IMR-90 (cell line): Measurements from ENCODE around the gene TMEM127. TPM values are rescaled to one million over a fixed set of nuclear protein-coding genes. Genes with fewer than 3 reads are reported as not detected.

ENCODE experiments used
- ATAC-seq: fragments of 200-7000 bp; cut with Tn5 transposase; 2 replicates; pipeline ENCODE4 v1.9.1; 2020; ENCODE audit warnings: low read depth, mild to moderate bottlenecking, moderate library complexity
- BruUV-seq: library from RNA; stranded (reverse); fragments of 400-500 nt; replicated peaks from 2 replicates; lab custom pipeline; 2021; lab: Mats Ljungman, UMichigan
- CTCF ChIA-PET: fragments of 300-600 bp; formaldehyde crosslinking; extraction: SDS; loops from one replicate; lab custom pipeline; 2021; ENCODE audit warnings: antibody characterized with exemption; lab: Yijun Ruan, JAX
- POLR2A ChIA-PET: fragments of 300-600 bp; sonication (Branson Sonifier 250); formaldehyde crosslinking; loops from one replicate; lab custom pipeline; 2022; ENCODE audit warnings: antibody characterized with exemption; ENCODE audit not compliant: unreplicated experiment; lab: Charles Lee
- DNase-seq: peaks from one replicate; pipeline ENCODE4 v3.0.0; 2013
- H2AFZ ChIP-seq: replicated peaks from 2 replicates; pipeline ENCODE3; 2013; ENCODE audit warnings: low read length, mild to moderate bottlenecking; ENCODE audit not compliant: poor library complexity
- H2AK5ac ChIP-seq: 2 replicates; pipeline ENCODE4 v1.6.1; 2013; ENCODE audit warnings: low read depth, low read length, inconsistent platforms
- H2AK9ac ChIP-seq: replicated peaks from 2 replicates; pipeline ENCODE3; 2013; ENCODE audit warnings: mild to moderate bottlenecking, low read depth, low read length, moderate library complexity; ENCODE audit not compliant: poor library complexity
- H2BK120ac ChIP-seq: 2 replicates; pipeline ENCODE4 v1.6.1; 2013; ENCODE audit warnings: low read depth, low read length, inconsistent platforms
- H2BK15ac ChIP-seq: 3 replicates; pipeline ENCODE4 v1.6.1; 2013; ENCODE audit warnings: low read depth, low read length, inconsistent platforms
- H2BK20ac ChIP-seq: 2 replicates; pipeline ENCODE4 v1.6.1; 2013; ENCODE audit warnings: low read depth, mild to moderate bottlenecking, inconsistent platforms, low read length, moderate library complexity
- H2BK5ac ChIP-seq: 2 replicates; pipeline ENCODE4 v1.6.1; 2013; ENCODE audit warnings: mild to moderate bottlenecking, low read depth, low read length, inconsistent platforms; ENCODE audit not compliant: poor library complexity, severe bottlenecking
- H3K14ac ChIP-seq: replicated peaks from 2 replicates; pipeline ENCODE4 v1.6.1; 2013; ENCODE audit warnings: low read depth, low read length, inconsistent platforms
- H3K18ac ChIP-seq: 2 replicates; pipeline ENCODE4 v1.6.1; 2013; ENCODE audit warnings: low read depth, low read length, control low read depth
- H3K23ac ChIP-seq: 2 replicates; pipeline ENCODE4 v1.6.1; 2013; ENCODE audit warnings: low read depth, low read length, inconsistent platforms
- H3K27ac ChIP-seq: 2 replicates; pipeline ENCODE4 v1.5.1; 2013; ENCODE audit warnings: mild to moderate bottlenecking, control low read depth, low read length; ENCODE audit not compliant: insufficient read depth
- H3K27me3 ChIP-seq: 2 replicates; pipeline ENCODE4 v1.6.1; 2013; ENCODE audit warnings: low read length; ENCODE audit not compliant: control insufficient read depth, insufficient read depth
- H3K36me3 ChIP-seq: 2 replicates; pipeline ENCODE4 v1.6.1; 2013; ENCODE audit warnings: low read length, mixed read lengths; ENCODE audit not compliant: control insufficient read depth, insufficient read depth
- H3K4ac ChIP-seq: 2 replicates; pipeline ENCODE4 v1.6.1; 2013; ENCODE audit warnings: low read depth, low read length, inconsistent platforms
- H3K4me1 ChIP-seq: 2 replicates; pipeline ENCODE4 v1.6.1; 2013; ENCODE audit warnings: low read length, mixed read lengths; ENCODE audit not compliant: control insufficient read depth, insufficient read depth
- H3K4me2 ChIP-seq: 2 replicates; pipeline ENCODE4 v1.6.1; 2013; ENCODE audit warnings: low read depth, mild to moderate bottlenecking, control low read depth, low read length, moderate library complexity
- H3K4me3 ChIP-seq: 2 replicates; pipeline ENCODE4 v1.5.1; 2013; ENCODE audit warnings: low read depth, mild to moderate bottlenecking, control low read depth, low read length, moderate library complexity; ENCODE audit not compliant: insufficient read depth
- H3K56ac ChIP-seq: 2 replicates; pipeline ENCODE4 v1.6.1; 2013; ENCODE audit warnings: low read length, inconsistent platforms; ENCODE audit not compliant: insufficient read depth; ENCODE audit errors: extremely low read depth
- H3K79me1 ChIP-seq, 2 experiments: 2 replicates each; pipeline ENCODE4 v1.6.1; 2013; ENCODE audit warnings: low read length in 2 of 2, inconsistent platforms in 1 of 2, low read depth in 1 of 2
- H3K9ac ChIP-seq: 2 replicates; pipeline ENCODE4 v1.6.1; 2013; ENCODE audit warnings: low read depth, low read length, control low read depth
- H3K9me1 ChIP-seq: 2 replicates; pipeline ENCODE4 v1.6.1; 2013; ENCODE audit warnings: low read length, inconsistent platforms; ENCODE audit not compliant: insufficient read depth
- H3K9me3 ChIP-seq: 2 replicates; pipeline ENCODE4 v1.6.1; 2013; ENCODE audit warnings: low read length; ENCODE audit not compliant: control insufficient read depth, insufficient read depth
- H4K20me1 ChIP-seq: 2 replicates; pipeline ENCODE4 v1.6.1; 2013; ENCODE audit warnings: low read length, inconsistent platforms; ENCODE audit not compliant: insufficient read depth
- H4K5ac ChIP-seq: 2 replicates; pipeline ENCODE4 v1.6.1; 2013; ENCODE audit warnings: mild to moderate bottlenecking, low read depth, low read length, control low read depth
- H4K8ac ChIP-seq, 2 experiments: 2 replicates each; pipeline ENCODE4 v1.6.1; 2013; ENCODE audit warnings: low read depth in 2 of 2, low read length in 2 of 2, control low read depth in 1 of 2, inconsistent platforms in 1 of 2
- H4K91ac ChIP-seq: 2 replicates; pipeline ENCODE4 v1.6.1; 2013; ENCODE audit warnings: low read depth, low read length, inconsistent platforms; ENCODE audit not compliant: insufficient read depth
- CEBPB ChIP-seq: IDR thresholded peaks from 2 replicates; pipeline ENCODE4 v1.6.1; 2012; ENCODE audit warnings: low read depth, low read length, improper control_type of control experiment
- CTCF ChIP-seq: conservative IDR thresholded peaks from 2 replicates; pipeline ENCODE4 v1.5.1; 2012; ENCODE audit warnings: mild to moderate bottlenecking, low read depth, low read length, improper control_type of control experiment
- ELK1 ChIP-seq: fragments of 150-350 bp; IDR thresholded peaks from 2 replicates; pipeline ENCODE4 v1.6.1; 2016; ENCODE audit warnings: low read depth, mild to moderate bottlenecking, low read length, moderate library complexity, borderline replicate concordance
- MXI1 ChIP-seq: IDR thresholded peaks from 2 replicates; pipeline ENCODE4 v1.6.1; 2012; ENCODE audit warnings: low read depth, mild to moderate bottlenecking, low read length, moderate library complexity, borderline replicate concordance
- POLR2A ChIP-seq: IDR thresholded peaks from 2 replicates; pipeline ENCODE4 v1.6.1; 2012; ENCODE audit warnings: mild to moderate bottlenecking, low read depth, low read length
- RAD21 ChIP-seq: IDR thresholded peaks from 2 replicates; pipeline ENCODE4 v1.6.1; 2012; ENCODE audit warnings: low read length, improper control_type of control experiment
- RCOR1 ChIP-seq: IDR thresholded peaks from 2 replicates; pipeline ENCODE4 v1.6.1; 2012; ENCODE audit warnings: mild to moderate bottlenecking, low read length, improper control_type of control experiment; ENCODE audit not compliant: insufficient replicate concordance
- RFX5 ChIP-seq: IDR thresholded peaks from 2 replicates; pipeline ENCODE4 v1.8.0; 2012; ENCODE audit warnings: low read depth, mild to moderate bottlenecking, low read length, moderate library complexity
- SMC3 ChIP-seq: fragments of 150-350 bp; IDR thresholded peaks from 2 replicates; pipeline ENCODE4 v1.6.1; 2016; ENCODE audit warnings: low read depth, mild to moderate bottlenecking, antibody characterized with exemption, low read length, moderate library complexity
- USF2 ChIP-seq: fragments of 150-350 bp; IDR thresholded peaks from 2 replicates; pipeline ENCODE4 v1.6.1; 2017; ENCODE audit warnings: mild to moderate bottlenecking, antibody characterized with exemption, low read length, low read depth
- WGBS, 2 experiments: methylation state at CpG; one replicate each; pipeline versions ENCODE4 v1.1.5 to v1.1.7; 2013; ENCODE audit warnings: missing lambda C conversion rate in 2 of 2; ENCODE audit not compliant: insufficient read length in 1 of 2; ENCODE audit errors: extremely low coverage in 2 of 2; 5-methylcytosine and 5-hydroxymethylcytosine counted together
- dilution Hi-C: fragments of 300-500 bp; cut with HindIII; formaldehyde crosslinking; loops from one replicate; pipeline ENCODE4 v1.14.3; 2018; ENCODE audit warnings: low sequenced_read_pairs; ENCODE audit not compliant: unreplicated experiment
- in situ Hi-C: fragments of 300-500 bp; cut with MboI; formaldehyde crosslinking; loops from 3 replicates; pipeline ENCODE4 v1.14.3; 2019; ENCODE audit warnings: low sequenced_read_pairs, inconsistent platforms, mixed read lengths
- intact Hi-C: fragments of 100-400 bp; cut with micrococcal nuclease; formaldehyde crosslinking; loops from 2 replicates; pipeline ENCODE4 v1.10.0; 2022
- polyA plus RNA-seq, 3 experiments: library from polyadenylated mRNA; depleted of rRNA; stranded (reverse); fragments of >200 nt; gene quantifications; 2 replicates each; pipeline ENCODE4 v1.2.3, GENCODE V29; 2012; ENCODE audit warnings: low replicate concordance in 1 of 3
- total RNA-seq: library from RNA; depleted of rRNA; stranded (reverse); fragments of >200 nt; gene quantifications from 2 replicates; pipeline ENCODE4 v1.2.3, GENCODE V29; 2012

TMEM127 gene
- total and polyA plus RNA-seq, 2 of the 4 experiments (the other 2 are of a cell fraction): 35.7 to 47.6 TPM

GRCh38 chr2:96252526-96252925 lies 13.3 kb downstream of the TMEM127 start:
- dilution Hi-C loops (no loop called here), in situ Hi-C loops (loop anchor here (25.0 kb wide), 1 partner anchor 240 kb away; no protein-coding TSS in a partner anchor)

More at GRCh38 chr2:96252526-96252925, 13.3 kb downstream of the TMEM127 start:
- no peak for ATAC-seq
- Histone ChIP-seq H3K14ac (no peak overlapping the region), H2AK5ac (peak overlapping the region; percentile 8; the same call in 1 of the 2 replicates), H4K8ac (no peak overlapping the region), H3K23ac (0 out of 2 replicates have a peak overlapping the region, but pooled peaks have one; percentile 55), H3K18ac (no peak overlapping the region), H2BK15ac (no peak overlapping the region), H3K9ac (no peak overlapping the region), H3K79me1 (peaks cover 11 to 38% of the 10 kb centered on the region in 2 experiments; a peak in 3 of 4 replicates), H3K27me3 (no peaks in the 10 kb centered on the region), H3K4ac (peak overlapping the region; percentile 40), H4K20me1 (peaks cover 11% of the 10 kb centered on the region), H3K9me3 (no peaks in the 10 kb centered on the region), H3K4me1 (peaks cover 11% of the 10 kb centered on the region), H2AFZ (no peak overlapping the region), H3K27ac (peak overlapping the region; percentile 4; the same call in 1 of the 2 replicates), H3K9me1 (peaks cover 23% of the 10 kb centered on the region), H3K4me3 (no peak overlapping the region), H3K36me3 (peaks cover 35% of the 10 kb centered on the region), H2BK20ac (no peak overlapping the region), H2BK120ac (no peak overlapping the region), H4K91ac (no peak overlapping the region), H2AK9ac (peak overlapping the region; percentile 74), H3K4me2 (no peak overlapping the region), H2BK5ac (peak overlapping the region; percentile 55), H3K56ac (no peak overlapping the region; the same call in 1 of the 2 replicates), H4K5ac (no peak overlapping the region)
- WGBS, 2 experiments: no CpG with 5 or more reads among the region's 8 CpGs
- POLR2A ChIA-PET: no interaction called here
- BruUV-seq: no TSS peak
- DNase-seq: no peak
- intact Hi-C loops: no loop called here
- no peak for TF ChIP-seq SMC3
- TF ChIP-seq CTCF: no peak
- TF ChIP-seq POLR2A: no peak
- no peak for TF ChIP-seq RCOR1
- TF ChIP-seq RFX5: no peak
- no peak for TF ChIP-seq MXI1
- TF ChIP-seq RAD21: no peak
- no peak for TF ChIP-seq USF2
- TF ChIP-seq ELK1: no peak
- TF ChIP-seq CEBPB: no peak
- CTCF ChIA-PET: interaction anchor here (0.5 kb wide), 1 partner anchor 63 kb away, joined by 6 read pairs; no protein-coding TSS in a partner anchor
